ENCODE measurements around the gene JAK1.

The JAK1 gene

DNA sequence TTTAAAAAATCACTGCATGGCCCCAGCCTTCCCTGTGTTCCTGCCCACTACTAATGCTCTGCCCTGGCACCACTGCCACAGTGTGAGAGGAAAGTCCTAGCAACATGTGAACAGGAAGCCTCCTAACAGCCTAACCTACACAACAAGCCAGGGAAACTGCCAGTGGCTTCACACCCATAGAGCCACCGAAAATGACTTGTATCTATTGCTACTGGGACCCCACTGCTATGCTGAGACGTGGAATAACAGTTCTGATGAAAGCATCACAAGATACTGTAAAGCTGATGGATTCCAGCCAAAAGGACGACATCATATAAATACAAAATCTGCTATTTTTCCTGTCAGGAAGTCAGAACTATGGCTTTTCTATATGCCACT is 74.9 kb downstream of the JAK1 start:
- DNase-seq (ENCODE audit: low read depth) = no peak

DNA sequence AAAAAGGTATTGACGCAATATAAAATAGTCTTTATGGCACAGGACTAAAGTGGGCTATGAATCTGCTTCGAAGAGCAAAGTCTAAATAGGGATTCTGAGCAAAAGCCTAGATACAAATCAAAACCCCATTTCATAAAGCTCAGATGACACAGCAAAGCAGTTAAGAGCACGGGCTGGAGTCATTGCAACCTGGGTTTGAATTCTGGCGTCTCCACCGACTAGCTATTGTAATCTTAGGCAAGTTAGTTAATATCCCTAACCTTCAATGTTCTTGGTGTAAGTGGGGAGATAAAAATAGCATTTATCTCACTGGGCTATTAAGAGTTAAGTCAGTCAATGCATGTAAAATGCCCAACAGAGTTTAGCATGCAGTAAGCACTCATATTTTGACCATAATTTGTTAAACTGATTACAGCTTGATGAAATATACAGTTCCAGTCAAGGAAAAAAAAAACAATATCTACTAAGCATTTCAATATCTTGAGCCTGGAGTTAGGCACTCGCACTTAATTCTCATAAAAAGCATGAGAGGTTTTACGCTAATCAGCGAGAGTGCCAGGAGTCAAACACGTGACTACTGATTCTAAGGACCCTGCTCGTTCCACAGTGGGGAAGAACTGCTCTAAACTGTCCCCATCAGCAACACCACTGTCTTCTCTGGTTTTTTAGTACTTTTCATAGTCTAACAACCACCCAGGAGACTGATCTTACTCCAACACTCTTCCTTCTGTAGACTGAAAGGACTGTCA is 75.5 kb downstream of the JAK1 start:
- no peak for DNase-seq (ENCODE audit: low read depth)

DNA sequence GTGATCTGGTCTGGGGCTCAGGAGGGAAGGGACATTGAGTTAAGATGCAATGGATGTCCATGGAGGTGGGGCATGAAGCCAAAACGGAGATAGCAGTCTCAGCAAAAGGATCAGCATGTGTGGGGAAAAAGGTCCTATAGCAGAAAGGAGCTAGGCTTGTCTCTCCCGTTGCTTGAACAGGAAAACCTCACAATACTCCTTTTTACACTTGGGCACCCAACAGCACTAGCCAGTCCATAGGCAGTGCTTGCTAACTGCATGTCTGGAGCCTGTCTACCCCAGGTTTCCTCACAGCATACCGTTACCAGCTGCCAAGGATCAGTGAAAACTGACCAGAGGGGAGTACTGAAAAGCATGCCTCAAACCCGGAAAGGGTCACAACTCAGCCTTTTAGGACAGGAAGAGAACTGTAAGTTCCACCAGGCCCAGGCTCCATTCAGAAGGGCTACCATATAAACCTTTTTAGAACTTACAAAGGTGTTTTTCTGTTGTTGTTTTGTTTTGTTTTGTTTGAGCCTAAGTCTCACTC is 78.6 kb downstream of the JAK1 start:
- no peak for DNase-seq (ENCODE audit: low read depth)

DNA sequence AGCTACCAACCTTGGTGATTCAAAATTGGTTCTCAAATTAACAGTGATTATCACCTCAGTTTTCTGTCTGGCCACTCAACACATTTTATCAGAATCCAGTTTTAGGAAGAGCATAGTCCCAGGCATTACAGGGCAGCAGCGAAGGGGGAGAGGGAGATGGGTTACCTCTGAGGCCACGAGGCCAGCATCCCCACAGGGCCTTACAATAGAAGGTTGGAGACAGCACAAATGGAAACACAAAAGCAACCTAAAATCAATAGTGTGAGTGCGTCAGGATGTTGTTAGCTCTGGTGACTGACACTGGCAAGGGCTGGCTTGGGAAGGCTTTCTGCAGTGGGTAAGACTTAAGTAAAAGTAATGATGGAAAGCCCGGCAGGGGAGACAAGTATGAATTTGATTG is 79.5 kb downstream of the JAK1 start:
- DNase-seq (ENCODE audit: low read depth) = no peak

DNA sequence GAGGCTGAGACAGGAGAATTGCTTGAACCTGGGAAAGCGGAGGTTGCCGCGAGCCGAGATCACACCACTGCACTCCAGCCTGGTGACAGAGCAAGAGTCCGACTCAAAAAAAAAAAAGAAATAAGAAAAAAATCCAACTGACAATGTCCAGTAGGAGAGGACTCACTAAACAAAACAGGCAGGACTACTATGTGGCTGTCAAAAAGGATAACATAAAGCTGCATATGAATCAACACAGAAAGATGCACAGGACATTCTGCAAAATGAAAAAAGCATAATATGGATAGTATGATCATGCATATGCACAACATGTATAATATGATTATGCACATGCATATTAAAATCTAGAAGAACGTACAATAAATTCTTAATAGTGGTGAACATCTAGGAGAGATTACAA is 80.7 kb downstream of the JAK1 start:
- DNase-seq (ENCODE audit: low read depth) = no peak

DNA sequence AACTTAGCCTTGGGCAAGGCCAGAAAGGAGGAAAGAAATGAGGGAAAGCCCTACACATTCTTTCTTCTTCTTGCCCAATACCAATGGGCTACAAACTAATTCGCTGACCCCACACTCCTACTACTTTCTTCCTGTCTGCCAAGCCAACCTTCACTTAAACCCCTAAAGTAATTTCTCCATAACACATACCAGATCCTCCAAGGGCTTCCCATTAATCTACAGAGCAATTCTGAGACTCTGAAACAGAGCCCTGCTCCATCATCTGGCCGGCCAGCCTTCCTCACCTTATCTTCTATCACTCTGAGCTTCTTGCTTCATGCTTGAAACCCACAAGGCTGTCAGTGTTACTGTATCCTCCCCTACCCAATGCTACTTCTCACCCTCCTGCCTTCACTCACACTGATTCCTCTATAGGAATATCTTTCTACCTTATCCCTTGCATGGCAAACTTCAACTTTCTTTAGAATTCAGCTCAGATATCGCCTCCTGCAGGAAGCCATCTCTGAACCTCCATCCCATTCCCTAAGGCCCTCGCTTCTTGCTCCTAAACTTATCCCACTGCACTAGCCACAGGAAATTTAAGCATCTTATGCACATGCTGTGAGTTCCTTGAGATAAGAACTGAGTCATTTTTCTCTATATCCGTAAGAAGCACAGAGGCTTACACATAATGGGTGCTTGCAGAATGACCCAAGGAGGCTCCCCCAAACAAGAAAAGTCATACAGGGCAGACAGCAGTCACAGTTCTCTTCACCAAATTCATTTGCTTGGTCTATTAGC is 81.9 kb downstream of the JAK1 start:
- no peak for DNase-seq (ENCODE audit: low read depth)

DNA sequence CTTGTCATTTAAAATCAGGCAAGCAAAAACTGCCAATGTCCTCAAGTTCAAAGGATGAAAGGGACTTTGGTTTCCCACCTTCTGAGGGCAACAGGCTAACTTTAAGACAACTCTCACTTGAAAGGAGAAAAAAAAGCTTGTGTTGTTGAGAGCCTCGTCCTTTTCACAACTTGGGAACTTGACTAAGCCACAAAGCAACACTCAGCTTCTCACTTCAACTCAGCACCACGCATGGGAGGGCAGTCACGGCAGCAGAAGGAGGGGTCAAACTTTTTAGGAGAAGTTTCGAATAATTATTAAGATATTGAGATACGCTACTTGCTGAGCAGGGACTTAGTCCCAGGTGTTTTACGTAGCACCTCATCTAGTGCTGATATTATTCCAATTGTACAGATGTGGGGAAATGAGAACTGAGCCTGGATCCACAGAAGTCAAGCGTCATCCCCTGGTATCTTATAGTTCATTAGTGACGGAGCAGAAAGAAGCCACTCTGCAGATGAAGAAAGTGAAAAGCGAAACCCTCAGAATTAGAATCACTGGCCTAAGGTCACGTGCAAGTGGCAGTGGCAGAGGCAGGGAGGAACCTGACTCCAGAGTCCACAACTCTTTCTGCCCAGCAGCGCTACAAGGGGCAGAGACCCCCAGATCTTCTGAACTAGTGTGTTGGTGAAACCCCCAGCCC is 83.6 kb downstream of the JAK1 start:
- no peak for DNase-seq (ENCODE audit: low read depth)

DNA sequence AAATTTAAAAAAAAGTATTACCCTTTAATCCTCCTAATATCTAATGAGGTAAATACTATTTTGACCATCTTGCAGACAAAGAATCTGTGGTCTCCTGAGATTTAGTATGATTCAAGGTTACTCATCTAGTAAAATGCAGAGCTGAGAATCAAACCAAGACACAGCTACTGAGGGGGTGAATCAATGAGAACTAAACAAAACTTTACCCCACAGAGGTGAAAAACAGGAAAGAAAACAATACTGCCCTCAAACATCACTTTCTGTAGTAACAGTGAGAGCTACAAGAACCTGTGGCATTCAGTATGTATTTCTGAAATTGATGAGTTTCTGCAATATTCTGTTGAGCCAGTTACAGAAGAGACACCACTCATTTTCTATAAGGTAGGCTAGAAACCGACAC is 85.1 kb downstream of the JAK1 start:
- DNase-seq (ENCODE audit: low read depth) = no peak

DNA sequence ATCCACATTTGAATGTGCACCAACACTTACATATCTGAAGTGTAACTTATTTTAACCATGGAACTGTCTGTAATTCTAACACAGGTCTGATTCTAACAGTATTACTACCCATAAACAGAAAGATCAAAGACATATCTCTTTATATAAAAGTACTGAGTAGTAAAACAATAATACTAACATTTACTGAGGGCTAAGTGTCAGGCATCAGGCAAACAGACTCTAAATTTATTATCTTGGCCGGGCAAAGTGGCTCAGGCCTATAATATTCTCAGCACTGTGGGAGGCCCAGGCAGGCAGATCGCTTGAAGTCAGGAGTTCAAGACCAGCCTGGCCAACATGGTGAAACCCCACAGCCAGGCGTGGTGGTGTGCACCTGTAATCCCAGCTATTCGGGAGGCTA is 85.9 kb downstream of the JAK1 start:
- DNase-seq (ENCODE audit: low read depth) = no peak

DNA sequence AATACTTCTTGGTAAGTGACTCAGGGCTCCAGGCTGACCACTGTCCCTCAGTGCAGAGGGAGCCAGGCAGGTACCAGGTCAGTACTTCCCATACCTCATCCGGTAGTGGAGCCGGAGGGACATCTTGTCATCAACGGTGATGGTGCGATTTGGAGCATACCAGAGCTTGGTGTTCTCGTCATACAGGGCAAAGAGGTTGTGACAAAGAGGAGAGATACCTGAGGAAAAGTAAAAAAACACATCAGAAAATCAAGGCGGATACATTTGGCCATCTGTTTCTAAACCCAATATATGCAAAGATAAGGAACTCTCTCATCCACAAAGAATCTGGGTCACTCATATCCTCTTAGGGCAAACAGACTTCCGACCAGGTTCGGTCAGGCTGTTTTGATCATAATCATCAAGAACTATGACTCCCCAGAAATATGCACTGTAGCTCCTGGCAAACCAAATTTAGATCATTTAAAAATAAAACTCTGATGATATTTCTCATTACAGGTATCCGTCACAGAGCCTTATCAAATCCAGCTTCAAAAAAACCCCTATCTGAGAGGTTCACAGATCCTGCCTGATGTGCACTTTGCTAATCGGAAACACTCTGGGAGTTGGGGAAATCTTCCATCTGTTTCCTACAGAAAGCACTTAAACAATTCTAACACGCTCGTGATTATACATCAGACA is 87.3 kb downstream of the JAK1 start:
- DNase-seq (ENCODE audit: low read depth) = no peak

DNA sequence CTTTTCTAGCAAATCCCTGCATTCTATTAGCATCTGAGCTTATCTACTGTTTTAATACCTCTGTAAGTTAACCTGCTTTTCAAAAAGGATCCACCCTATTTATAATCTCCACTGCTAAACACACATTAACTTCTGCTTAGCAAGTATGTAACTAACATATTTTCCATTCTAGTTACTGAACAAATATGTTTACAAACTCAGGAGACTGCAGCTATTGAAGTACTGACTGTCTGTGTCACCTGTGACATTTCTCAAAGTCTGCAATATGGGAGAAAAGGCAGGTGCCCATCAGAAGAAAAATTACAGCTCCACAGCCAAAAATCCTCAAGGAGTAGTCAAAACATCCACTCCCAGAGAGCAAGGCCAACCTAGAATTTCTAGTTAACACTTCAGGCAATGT is 88.3 kb downstream of the JAK1 start:
- no peak for DNase-seq (ENCODE audit: low read depth)

DNA sequence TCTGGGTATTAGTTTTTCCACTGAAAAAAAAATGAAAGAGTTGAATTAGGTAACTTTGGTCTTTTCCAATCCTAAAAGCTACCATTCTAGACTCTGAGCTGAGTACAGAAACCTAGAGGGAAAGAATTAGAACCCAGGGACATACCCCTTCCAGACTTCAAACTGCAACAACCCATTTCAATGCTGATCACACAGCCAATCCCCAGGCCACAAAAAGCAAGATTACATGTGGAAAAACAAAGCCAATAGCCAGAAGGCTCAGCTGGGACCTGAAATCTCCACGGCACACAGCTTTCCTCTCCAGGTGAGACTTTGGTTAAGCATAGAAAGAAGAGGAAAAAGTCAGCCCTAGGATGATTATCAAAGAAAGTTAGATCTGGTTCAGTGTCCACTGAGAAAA is 88.8 kb downstream of the JAK1 start:
- no peak for DNase-seq (ENCODE audit: low read depth)

DNA sequence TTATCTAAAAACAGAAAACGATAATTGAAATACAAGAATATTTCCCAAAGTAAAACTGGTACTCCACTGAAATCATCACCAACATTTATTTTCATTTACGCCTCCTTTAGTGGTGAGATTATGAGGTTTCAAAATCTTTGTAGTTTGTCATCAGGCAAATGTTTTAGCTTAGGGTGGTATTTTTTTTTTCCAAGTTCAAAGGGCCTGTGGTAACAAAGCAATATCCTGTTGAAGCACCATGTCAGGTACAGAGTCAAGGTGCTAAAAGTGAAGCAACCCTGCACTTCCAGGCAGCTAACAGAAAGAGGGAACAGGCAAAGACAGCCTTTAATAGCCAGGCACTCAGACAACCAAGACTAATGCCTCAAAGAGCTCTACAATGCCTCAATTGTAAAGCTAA is 89.2 kb downstream of the JAK1 start:
- no peak for DNase-seq (ENCODE audit: low read depth)

DNA sequence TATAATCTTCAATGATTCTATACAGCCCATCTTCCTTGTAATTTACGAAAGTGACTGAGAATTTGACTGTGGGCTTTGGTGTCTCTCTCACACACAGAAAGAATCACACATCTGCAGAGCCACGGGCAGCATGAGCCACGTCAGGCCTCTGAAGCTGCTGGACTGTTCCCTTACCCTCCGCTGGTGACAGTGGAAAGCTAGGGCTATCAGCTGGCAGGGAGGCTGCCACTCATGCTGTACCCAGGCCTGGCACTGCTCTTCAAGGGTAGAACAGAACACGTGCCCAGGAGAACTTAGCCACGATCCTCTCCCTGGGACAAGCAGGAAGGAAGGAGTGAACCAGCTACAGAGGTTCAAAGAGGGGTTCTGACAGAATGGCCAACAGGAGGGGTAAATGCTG is 90.7 kb downstream of the JAK1 start:
- no peak for DNase-seq (ENCODE audit: low read depth)

DNA sequence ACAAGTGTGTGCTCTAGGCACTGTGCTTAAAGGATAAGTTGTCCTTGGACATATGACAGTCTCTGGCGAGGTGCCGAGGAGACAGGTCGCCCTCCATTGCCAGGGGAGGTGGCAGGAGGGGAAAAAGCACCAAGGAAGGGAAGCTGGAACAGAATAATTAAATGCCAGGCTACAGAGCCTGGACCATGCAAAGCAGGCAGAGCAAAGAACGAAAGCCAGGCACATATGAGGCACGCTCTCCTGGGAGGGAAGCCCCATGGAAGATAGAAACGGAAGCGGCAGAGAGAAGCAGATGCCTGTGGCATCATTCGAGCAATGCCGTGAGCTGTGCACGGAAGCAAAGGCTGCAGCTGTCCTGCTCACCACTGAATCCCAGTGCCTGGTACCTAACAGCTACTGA is 91.2 kb downstream of the JAK1 start:
- DNase-seq (ENCODE audit: low read depth) = no peak

DNA sequence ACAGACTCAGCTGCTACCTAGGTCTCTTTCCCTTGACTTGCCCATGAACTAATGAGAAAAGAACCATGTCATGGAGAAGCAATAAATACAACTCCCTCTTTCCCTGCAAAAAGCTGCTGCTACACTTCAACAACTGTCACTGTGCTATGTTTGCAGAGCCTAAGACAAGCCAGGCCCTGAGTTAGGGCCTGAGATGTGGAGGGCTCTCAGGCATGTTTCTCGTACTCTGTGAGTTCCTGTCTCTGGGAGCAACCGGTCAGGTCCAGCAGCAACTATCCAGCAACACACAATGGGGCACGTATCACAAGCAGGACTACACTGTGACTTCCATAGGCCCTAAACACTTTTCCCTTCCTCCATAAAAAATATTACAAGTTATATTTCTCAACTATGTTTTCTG is 91.7 kb downstream of the JAK1 start:
- no peak for DNase-seq (ENCODE audit: low read depth)

DNA sequence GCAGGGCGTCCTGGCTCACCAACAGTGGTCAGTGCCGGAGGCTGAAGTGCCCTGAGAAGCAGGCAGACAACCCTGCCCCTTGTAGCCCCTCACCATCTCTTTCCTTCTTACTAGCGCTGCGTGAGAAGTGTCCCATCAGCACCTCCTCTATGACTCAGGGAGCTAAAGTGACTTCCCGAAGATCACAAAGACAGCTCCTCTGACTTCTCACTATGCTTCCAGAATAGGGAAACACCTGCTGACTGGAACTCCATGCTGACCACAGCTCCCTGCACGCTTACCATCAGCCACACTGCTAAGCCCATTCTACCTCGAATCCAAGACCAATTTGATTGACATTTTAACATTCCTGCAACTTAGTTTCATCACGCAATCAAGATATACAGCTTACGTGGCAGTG is 92.8 kb downstream of the JAK1 start:
- no peak for DNase-seq (ENCODE audit: low read depth)

DNA sequence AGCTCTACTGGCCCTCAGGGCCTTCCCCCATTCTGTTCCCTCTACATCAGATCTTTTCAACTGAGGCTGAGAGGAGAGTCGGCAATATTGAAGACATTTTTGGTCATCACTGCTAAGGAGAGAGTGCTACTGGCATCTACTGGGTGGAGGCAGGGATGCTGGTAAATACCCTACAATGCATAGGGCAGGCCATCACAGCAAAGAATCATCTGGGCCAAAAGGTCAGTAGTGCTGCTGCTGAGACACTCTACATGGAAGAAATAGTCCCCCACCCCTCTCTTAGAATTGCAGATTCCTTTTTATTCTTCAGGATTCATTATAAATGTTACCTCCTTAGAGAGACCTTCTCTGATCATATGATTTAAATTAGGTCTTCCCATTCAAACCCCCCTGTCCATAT is 94.3 kb downstream of the JAK1 start:
- no peak for DNase-seq (ENCODE audit: low read depth)

DNA sequence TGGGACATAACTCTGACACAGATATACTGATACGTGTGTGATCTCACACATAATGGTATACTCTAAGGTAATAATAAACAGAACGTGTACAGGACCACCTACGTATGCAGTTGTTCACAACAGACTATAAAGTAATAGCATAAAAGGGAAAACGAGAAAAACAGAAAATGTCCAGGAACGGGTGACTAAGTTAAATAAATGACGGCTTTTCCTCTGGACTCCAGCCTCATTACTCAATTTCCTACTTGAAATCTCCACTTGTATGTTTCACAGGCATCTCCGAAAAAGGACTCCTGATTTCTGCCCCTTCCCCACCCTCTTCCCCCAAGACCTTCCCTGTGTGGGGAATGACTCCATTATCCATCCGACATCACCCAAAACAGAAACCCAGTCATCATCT is 95.1 kb downstream of the JAK1 start:
- DNase-seq (ENCODE audit: low read depth) = no peak

DNA sequence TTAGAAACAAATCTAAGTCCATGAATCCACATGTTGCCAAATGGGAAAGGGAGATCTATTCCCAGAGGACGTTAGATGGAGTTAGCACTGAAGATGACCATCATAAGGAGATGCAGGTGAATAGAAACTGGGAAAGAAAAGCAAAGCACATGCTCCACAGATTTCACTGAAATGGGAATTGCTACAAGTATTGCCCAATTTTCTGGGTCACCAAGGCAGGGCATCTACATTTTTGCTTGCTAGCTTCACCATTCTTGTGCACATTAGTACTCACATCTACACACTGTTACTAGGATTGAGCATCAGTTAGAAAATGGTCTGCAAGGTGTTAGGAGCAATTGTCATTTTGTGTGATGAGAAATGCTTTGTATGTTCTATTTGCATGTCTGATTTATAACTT is 99.1 kb downstream of the JAK1 start:
- DNase-seq (ENCODE audit: low read depth) = no peak

DNA sequence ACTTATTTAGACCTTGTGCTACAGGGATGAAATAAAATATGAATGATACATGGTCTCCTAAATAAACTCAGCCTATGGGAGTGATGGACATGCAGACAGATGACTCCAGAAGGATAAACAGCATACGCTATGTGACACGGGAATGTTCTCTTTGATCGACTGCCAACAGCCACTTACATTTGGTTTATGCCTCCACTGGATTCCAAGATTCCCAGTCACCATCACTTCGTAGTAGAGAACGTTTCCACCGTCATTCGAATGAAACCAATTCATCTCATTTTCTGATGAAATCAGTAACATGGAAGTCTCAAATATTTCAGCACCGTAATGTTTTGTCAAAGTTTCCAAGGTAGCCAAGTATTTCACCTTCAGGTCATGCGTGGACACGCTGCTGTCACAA is 99.7 kb downstream of the JAK1 start:
- no peak for DNase-seq (ENCODE audit: low read depth)

DNA sequence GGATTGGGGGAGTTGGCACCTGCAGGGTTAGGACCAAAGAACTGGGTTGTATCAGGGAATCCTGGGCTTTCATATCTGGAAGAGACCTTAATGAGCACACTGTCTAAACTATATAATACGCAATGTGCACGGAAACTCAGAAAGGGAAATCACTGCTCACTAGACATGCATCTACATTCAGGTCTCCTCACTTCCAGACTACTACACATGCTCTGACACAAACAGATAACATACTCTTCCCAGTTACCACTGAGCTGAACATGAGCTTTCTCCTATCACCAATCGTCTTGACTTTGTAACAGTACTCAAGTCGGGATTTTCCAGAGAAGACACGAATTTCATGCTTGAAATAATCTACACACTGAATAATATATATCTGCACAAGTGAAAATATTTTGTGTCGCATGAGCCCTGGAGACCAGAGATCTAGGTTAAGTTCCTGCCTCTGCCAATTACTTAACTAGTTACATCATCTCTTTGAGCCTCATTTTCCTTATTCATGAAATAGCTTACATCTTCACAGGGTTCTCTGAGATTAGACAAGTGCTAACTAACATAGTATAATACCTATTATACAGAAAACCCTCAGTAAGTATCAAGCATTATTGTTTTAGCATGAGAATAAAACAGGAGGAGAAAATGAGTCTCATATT is 101.1 kb downstream of the JAK1 start:
- DNase-seq (ENCODE audit: low read depth) = no peak

Data from activated T-cell treated with anti-CD3 and anti-CD28 coated beads for 24 hours (primary cell).